ENCODE data around the gene PIP5K1B. TPM values are rescaled to one million over a fixed set of nuclear protein-coding genes. Genes with fewer than 3 reads are reported as not detected.

PIP5K1B gene
- total and polyA plus RNA-seq, 10 of the 15 experiments (the other 5 are each of a cell fraction or from before 2014, with no cell fraction given): 6.8 to 16.3 (median 10.6) TPM

DNA sequence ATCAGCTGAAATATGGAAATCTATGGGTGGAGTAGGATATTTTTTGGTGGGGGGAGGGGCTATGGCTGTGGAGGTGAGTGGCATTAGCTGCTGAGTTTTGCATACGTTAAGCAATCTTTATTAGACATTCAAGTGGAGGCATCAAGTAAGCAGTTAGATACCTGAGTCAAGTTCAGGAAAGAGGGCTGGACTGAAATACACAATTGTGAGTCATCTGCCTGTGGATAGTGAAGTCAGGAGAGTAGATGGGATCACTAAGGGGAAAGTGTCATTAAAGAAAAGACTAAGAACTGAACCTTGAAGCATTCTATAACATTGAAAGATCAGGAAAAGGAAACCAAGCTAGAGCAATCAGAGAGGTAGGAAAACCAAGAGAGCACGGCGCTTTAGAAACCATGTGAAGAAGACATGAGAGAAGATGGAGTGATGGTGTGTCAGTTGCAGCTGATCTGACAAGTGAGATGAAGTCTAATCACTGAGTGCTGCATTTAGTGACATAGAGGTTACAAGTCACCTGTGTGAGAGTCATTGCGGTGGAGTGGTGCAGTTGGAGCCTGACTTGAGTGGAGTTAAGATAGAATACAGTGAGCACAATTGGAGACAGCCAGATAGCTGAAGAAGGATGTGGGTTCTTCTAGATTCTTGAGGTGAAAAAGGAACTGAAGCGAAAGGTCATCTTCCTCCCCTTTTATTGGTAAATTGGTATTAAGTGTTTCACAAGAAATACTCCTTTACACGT, 88.7 kb downstream of the PIP5K1B start (continued):
- TF ChIP-seq, protein P1, sequence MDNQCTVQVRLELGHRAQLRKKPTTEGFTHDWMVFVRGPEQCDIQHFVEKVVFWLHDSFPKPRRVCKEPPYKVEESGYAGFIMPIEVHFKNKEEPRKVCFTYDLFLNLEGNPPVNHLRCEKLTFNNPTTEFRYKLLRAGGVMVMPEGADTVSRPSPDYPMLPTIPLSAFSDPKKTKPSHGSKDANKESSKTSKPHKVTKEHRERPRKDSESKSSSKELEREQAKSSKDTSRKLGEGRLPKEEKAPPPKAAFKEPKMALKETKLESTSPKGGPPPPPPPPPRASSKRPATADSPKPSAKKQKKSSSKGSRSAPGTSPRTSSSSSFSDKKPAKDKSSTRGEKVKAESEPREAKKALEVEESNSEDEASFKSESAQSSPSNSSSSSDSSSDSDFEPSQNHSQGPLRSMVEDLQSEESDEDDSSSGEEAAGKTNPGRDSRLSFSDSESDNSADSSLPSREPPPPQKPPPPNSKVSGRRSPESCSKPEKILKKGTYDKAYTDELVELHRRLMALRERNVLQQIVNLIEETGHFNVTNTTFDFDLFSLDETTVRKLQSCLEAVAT (IDR thresholded peaks at IDR 0.05): no peak
- TF ChIP-seq IRF4 (IDR thresholded peaks at IDR 0.05; ENCODE audit: low read depth, low read length) (no peak), RUNX3 (IDR thresholded peaks at IDR 0.05; ENCODE audit: low read length) (peak; percentile 72), NFIC (IDR thresholded peaks at IDR 0.05; ENCODE audit: low read depth, low read length) (no peak), BHLHE40 (IDR thresholded peaks at IDR 0.05; ENCODE audit: borderline replicate concordance in 1 of 2, low read depth in 2 of 2, low read length in 1 of 2) (0 out of 4 replicates have a peak, but pooled peaks of 1 of the 2 experiments have one; percentile 10)
- TF ChIP-seq, protein P2, sequence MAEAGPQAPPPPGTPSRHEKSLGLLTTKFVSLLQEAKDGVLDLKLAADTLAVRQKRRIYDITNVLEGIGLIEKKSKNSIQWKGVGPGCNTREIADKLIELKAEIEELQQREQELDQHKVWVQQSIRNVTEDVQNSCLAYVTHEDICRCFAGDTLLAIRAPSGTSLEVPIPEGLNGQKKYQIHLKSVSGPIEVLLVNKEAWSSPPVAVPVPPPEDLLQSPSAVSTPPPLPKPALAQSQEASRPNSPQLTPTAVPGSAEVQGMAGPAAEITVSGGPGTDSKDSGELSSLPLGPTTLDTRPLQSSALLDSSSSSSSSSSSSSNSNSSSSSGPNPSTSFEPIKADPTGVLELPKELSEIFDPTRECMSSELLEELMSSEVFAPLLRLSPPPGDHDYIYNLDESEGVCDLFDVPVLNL (IDR thresholded peaks at IDR 0.05; ENCODE audit: low read depth, low read length): no peak
- TF ChIP-seq, protein P3, sequence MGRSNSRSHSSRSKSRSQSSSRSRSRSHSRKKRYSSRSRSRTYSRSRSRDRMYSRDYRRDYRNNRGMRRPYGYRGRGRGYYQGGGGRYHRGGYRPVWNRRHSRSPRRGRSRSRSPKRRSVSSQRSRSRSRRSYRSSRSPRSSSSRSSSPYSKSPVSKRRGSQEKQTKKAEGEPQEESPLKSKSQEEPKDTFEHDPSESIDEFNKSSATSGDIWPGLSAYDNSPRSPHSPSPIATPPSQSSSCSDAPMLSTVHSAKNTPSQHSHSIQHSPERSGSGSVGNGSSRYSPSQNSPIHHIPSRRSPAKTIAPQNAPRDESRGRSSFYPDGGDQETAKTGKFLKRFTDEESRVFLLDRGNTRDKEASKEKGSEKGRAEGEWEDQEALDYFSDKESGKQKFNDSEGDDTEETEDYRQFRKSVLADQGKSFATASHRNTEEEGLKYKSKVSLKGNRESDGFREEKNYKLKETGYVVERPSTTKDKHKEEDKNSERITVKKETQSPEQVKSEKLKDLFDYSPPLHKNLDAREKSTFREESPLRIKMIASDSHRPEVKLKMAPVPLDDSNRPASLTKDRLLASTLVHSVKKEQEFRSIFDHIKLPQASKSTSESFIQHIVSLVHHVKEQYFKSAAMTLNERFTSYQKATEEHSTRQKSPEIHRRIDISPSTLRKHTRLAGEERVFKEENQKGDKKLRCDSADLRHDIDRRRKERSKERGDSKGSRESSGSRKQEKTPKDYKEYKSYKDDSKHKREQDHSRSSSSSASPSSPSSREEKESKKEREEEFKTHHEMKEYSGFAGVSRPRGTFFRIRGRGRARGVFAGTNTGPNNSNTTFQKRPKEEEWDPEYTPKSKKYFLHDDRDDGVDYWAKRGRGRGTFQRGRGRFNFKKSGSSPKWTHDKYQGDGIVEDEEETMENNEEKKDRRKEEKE (IDR thresholded peaks at IDR 0.05): no peak
